SIG-M5 (cell line): Measurements from ENCODE around the gene LILRB5.
"Not testable (repeated sequence)": the region's sequence is repeated elsewhere in the genome, so short reads cannot be mapped to it uniquely, and the experiment has no call there.

Source experiments
- DNase-seq: peaks from one replicate; lab custom pipeline; 2025; lab: John Stamatoyannopoulos, UW

LILRB5 gene

GRCh38 chr19:54211235-54211634, 45.8 kb downstream of the LILRB5 start:
- no peak for DNase-seq

GRCh38 chr19:54209811-54210494, 47.1 kb downstream of the LILRB5 start:
- DNase-seq, result no peak

GRCh38 chr19:54209058-54209810, 47.8 kb downstream of the LILRB5 start:
- no peak for DNase-seq

GRCh38 chr19:54208784-54209057, 48.4 kb downstream of the LILRB5 start:
- no peak for DNase-seq

GRCh38 chr19:54207983-54208783, 48.9 kb downstream of the LILRB5 start:
- DNase-seq, result peak; percentile 99

- no peak for DNase-seq
These were observed 49.4 kb downstream of the LILRB5 start for GRCh38 chr19:54207676-54207982.

GRCh38 chr19:54207193-54207592, 49.9 kb downstream of the LILRB5 start:
- not testable (repeated sequence) for DNase-seq

GRCh38 chr19:54206831-54207177, 50.3 kb downstream of the LILRB5 start:
- no peak for DNase-seq

GRCh38 chr19:54206030-54206830, 50.8 kb downstream of the LILRB5 start:
- no peak for DNase-seq

GRCh38 chr19:54204767-54205468, 52.2 kb downstream of the LILRB5 start:
- no peak for DNase-seq

GRCh38 chr19:54203151-54203611, 53.9 kb downstream of the LILRB5 start:
- no peak for DNase-seq

- no peak for DNase-seq
These were observed 55.1 kb downstream of the LILRB5 start for GRCh38 chr19:54201980-54202379.

- DNase-seq, result no peak
These were observed 55.8 kb downstream of the LILRB5 start for GRCh38 chr19:54201172-54201701.
